Hepatocyte (in vitro differentiated cells): Measurements from ENCODE around the gene FBXL20. TPM values are rescaled to one million over a fixed set of nuclear protein-coding genes. Genes with fewer than 3 reads are reported as not detected.
"Not testable (repeated sequence)": the region's sequence is repeated elsewhere in the genome, so short reads cannot be mapped to it uniquely, and the experiment has no call there.

Experiments used
- DNase-seq: peaks from one replicate; pipeline ENCODE4 v3.0.0-alpha.2; 2016; ENCODE audit warnings: low spot score
- H2AFZ ChIP-seq: fragments of 200-600 bp; sonication (generic); 2 replicates; pipeline ENCODE4 v1.6.0; 2016; ENCODE audit warnings: antibody characterized with exemption, mild to moderate bottlenecking
- H3K27ac ChIP-seq: fragments of 200-600 bp; sonication (generic); 2 replicates; pipeline ENCODE4 v1.5.1; 2016; ENCODE audit warnings: mild to moderate bottlenecking
- H3K27me3 ChIP-seq: fragments of 200-600 bp; sonication (generic); 2 replicates; pipeline ENCODE4 v1.6.1; 2016
- H3K36me3 ChIP-seq: fragments of 200-600 bp; sonication (generic); replicated peaks from 2 replicates; pipeline ENCODE4 v1.5.1; 2016; ENCODE audit warnings: low read depth; ENCODE audit not compliant: insufficient read depth
- H3K4me1 ChIP-seq: fragments of 200-600 bp; sonication (generic); 2 replicates; pipeline ENCODE4 v1.5.1; 2016; ENCODE audit warnings: mild to moderate bottlenecking, moderate library complexity; ENCODE audit not compliant: insufficient read depth
- H3K4me2 ChIP-seq: fragments of 200-600 bp; sonication (generic); 2 replicates; pipeline ENCODE4 v1.6.0; 2016
- H3K4me3 ChIP-seq: fragments of 200-600 bp; sonication (generic); 2 replicates; pipeline ENCODE4 v1.5.1; 2016; ENCODE audit warnings: mild to moderate bottlenecking
- H3K79me2 ChIP-seq: fragments of 200-600 bp; sonication (generic); 2 replicates; pipeline ENCODE4 v1.6.0; 2017; ENCODE audit warnings: mild to moderate bottlenecking
- H3K9me2 ChIP-seq: fragments of 200-600 bp; sonication (generic); replicated peaks from 2 replicates; pipeline ENCODE4 v1.6.0; 2017; ENCODE audit warnings: mild to moderate bottlenecking; ENCODE audit not compliant: insufficient read depth
- H3K9me3 ChIP-seq: fragments of 200-600 bp; sonication (generic); 2 replicates; pipeline ENCODE4 v1.5.1; 2016; ENCODE audit warnings: low read depth, mild to moderate bottlenecking
- H4K20me1 ChIP-seq: fragments of 200-600 bp; sonication (generic); 2 replicates; pipeline ENCODE4 v1.6.0; 2016; ENCODE audit warnings: mild to moderate bottlenecking; ENCODE audit not compliant: insufficient read depth, poor library complexity, severe bottlenecking
- EZH2 ChIP-seq: fragments of 200-600 bp; sonication (generic); IDR thresholded peaks from 2 replicates; pipeline ENCODE4 v1.6.1; 2016; ENCODE audit warnings: antibody characterized with exemption, mild to moderate bottlenecking, borderline replicate concordance
- EZH2phosphoT487 ChIP-seq: fragments of 200-600 bp; sonication (generic); IDR thresholded peaks from one replicate; pipeline ENCODE4 v1.6.1; 2018; ENCODE audit warnings: antibody characterized with exemption, mild to moderate bottlenecking, low read depth, moderate library complexity; ENCODE audit not compliant: unreplicated experiment, severe bottlenecking
- WGBS: methylation state at CpG from one replicate; pipeline ENCODE4 v1.1.6; 2016; ENCODE audit warnings: low lambda C conversion rate; ENCODE audit errors: missing lambda C conversion rate; 5-methylcytosine and 5-hydroxymethylcytosine counted together
- polyA plus RNA-seq: library from polyadenylated mRNA; unstranded; fragments of >200 nt; fragmentation: Nextera tagmentation; extraction: Ambion mirVana; gene quantifications from 2 replicates; pipeline ENCODE4 v1.2.1, GENCODE V29; 2016
- total RNA-seq: library from RNA; depleted of rRNA; stranded (reverse); fragments of >200 nt; gene quantifications from 2 replicates; pipeline ENCODE4 v1.2.3, GENCODE V29; 2014
- TF ChIP-seq, protein P1 (sequence below): fragments of 200-600 bp; sonication (generic); IDR thresholded peaks from 2 replicates; pipeline ENCODE4 v1.5.1; 2016; ENCODE audit warnings: antibody characterized with exemption, mild to moderate bottlenecking; ENCODE audit not compliant: poor library complexity

FBXL20 gene
- total and polyA plus RNA-seq, 2 experiments from 2014 or later = 8.0 to 11.6 TPM

DNA sequence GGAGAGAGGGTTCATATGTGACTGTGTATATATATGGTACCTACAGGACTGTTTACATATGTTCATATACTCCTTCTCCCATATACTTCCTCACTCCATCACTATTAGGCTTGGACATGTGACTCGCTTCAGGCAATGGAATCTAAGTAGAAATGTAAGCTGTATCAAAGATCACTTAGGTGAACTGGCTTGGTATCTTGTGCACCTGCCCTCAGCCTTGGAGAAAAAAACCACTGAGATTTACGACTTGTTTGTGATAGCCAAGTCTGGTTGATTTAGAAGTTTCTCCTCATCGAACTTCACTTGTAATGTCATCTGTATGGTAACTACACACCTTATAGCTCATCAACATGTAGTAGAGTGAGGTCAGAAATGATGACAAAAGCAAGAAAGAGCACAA lies 59.9 kb downstream of the FBXL20 start:
- H3K4me2 ChIP-seq = no peak overlapping the region
- no peaks in the 10 kb centered on the region for H3K4me1 ChIP-seq
- peaks cover 11% of the 10 kb centered on the region for H3K79me2 ChIP-seq
- H3K9me2 ChIP-seq = no peaks in the 10 kb centered on the region
- TF ChIP-seq, protein P1, sequence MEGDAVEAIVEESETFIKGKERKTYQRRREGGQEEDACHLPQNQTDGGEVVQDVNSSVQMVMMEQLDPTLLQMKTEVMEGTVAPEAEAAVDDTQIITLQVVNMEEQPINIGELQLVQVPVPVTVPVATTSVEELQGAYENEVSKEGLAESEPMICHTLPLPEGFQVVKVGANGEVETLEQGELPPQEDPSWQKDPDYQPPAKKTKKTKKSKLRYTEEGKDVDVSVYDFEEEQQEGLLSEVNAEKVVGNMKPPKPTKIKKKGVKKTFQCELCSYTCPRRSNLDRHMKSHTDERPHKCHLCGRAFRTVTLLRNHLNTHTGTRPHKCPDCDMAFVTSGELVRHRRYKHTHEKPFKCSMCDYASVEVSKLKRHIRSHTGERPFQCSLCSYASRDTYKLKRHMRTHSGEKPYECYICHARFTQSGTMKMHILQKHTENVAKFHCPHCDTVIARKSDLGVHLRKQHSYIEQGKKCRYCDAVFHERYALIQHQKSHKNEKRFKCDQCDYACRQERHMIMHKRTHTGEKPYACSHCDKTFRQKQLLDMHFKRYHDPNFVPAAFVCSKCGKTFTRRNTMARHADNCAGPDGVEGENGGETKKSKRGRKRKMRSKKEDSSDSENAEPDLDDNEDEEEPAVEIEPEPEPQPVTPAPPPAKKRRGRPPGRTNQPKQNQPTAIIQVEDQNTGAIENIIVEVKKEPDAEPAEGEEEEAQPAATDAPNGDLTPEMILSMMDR = no peak
- no peak for TF ChIP-seq EZH2phosphoT487
- no peak for TF ChIP-seq EZH2
- no peak overlapping the region for H3K27ac ChIP-seq
- H3K36me3 ChIP-seq = no peaks in the 10 kb centered on the region
- no peak for DNase-seq
- H3K27me3 ChIP-seq = no peaks in the 10 kb centered on the region
- no peak overlapping the region for H2AFZ ChIP-seq
- 88% methylated on average over 3 of the region's 3 CpGs for WGBS
- no peaks in the 10 kb centered on the region for H4K20me1 ChIP-seq
- no peak overlapping the region for H3K4me3 ChIP-seq
- H3K9me3 ChIP-seq = no peaks in the 10 kb centered on the region

GRCh38 chr17:39340731-39341130 lies 60.7 kb downstream of the FBXL20 start:
- Histone ChIP-seq H3K4me3 (no peak overlapping the region), H3K4me1 (no peaks in the 10 kb centered on the region), H2AFZ (no peak overlapping the region), H3K79me2 (peaks cover 9% of the 10 kb centered on the region), H3K27me3 (no peaks in the 10 kb centered on the region), H3K4me2 (no peak overlapping the region), H4K20me1 (no peaks in the 10 kb centered on the region), H3K36me3 (no peaks in the 10 kb centered on the region), H3K27ac (no peak overlapping the region), H3K9me2 (no peaks in the 10 kb centered on the region), H3K9me3 (no peaks in the 10 kb centered on the region)
- TF ChIP-seq, protein P1 = no peak
- TF ChIP-seq EZH2phosphoT487 (no peak), EZH2 (no peak)
- no peak for DNase-seq

DNA sequence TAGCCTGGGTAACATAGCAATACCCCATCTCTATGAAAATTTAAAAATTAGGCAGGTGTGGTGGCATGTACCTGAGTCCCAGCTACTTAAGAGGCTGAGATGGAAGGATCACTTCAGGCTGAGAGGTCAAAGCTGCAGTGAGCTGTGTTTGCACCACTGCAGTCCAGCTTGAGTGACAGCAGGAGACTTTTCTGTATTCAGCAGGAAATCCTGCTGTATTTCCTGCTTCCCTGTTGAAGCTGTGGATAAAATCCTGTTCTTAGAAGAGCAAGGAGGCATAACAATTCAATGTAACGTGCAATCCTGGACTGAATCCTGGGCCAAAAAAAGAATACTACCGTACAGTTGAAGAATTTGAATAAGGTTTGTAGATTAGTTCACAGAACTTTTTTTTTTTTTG lies 62.2 kb downstream of the FBXL20 start:
- no peak overlapping the region for H3K4me2 ChIP-seq
- H3K27ac ChIP-seq = no peak overlapping the region
- 94% methylated on average over 2 of the region's 2 CpGs for WGBS
- H2AFZ ChIP-seq = no peak overlapping the region
- H3K36me3 ChIP-seq = no peaks in the 10 kb centered on the region
- no peak for DNase-seq
- no peak overlapping the region for H3K4me3 ChIP-seq
- no peaks in the 10 kb centered on the region for H3K27me3 ChIP-seq
- no peaks in the 10 kb centered on the region for H3K9me2 ChIP-seq
- no peaks in the 10 kb centered on the region for H3K4me1 ChIP-seq
- TF ChIP-seq EZH2 = no peak
- TF ChIP-seq EZH2phosphoT487 = no peak
- TF ChIP-seq, protein P1 = no peak
- no peaks in the 10 kb centered on the region for H4K20me1 ChIP-seq
- no peaks in the 10 kb centered on the region for H3K9me3 ChIP-seq
- peaks cover 3% of the 10 kb centered on the region for H3K79me2 ChIP-seq

DNA sequence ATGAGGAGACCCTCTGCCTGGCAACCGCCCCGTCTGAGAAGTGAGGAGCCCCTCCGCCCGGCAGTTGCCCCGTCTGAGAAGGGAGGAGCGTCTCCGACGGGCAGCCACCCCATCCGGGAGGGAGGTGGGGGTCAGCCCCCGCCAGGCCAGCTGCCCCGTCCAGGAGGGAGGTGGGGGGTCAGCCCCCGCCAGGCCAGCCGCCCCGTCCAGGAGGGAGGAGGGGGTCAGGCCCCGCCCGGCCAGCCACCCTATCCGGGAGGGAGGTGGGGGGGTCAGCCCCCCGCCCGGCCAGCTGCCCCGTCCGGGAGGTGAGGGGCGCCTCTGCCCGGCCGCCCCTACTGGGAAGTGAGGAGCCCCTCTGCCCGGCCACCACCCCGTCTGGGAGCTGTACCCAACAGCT lies 63.8 kb downstream of the FBXL20 start:
- H3K9me3 ChIP-seq = not testable (repeated sequence)

More for the DNA sequence above, 63.8 kb downstream of the FBXL20 start:
- not testable (repeated sequence) for H3K27me3 ChIP-seq, H3K36me3 ChIP-seq, H3K4me2 ChIP-seq, H3K9me2 ChIP-seq, DNase-seq, H3K4me1 ChIP-seq, H2AFZ ChIP-seq, H3K4me3 ChIP-seq, H3K27ac ChIP-seq, H3K79me2 ChIP-seq, H4K20me1 ChIP-seq
- WGBS = 98% methylated on average over 9 of the region's 26 CpGs
